Left ventricle myocardium inferior (tissue), 1 donor: ENCODE results near the gene COL11A1. TPM values are rescaled to one million over a fixed set of nuclear protein-coding genes. Genes with fewer than 3 reads are reported as not detected.

Experiments used
- DNase-seq: peaks from one replicate; pipeline ENCODE4 v3.0.0-alpha.2; 2020
- H3K27ac ChIP-seq: fragments of 200-600 bp; replicated peaks from 2 replicates; pipeline ENCODE4 v1.8.0; 2021
- H3K27me3 ChIP-seq: fragments of 200-600 bp; 2 replicates; pipeline ENCODE4 v1.8.0; 2021; ENCODE audit warnings: low read depth
- H3K36me3 ChIP-seq: fragments of 200-600 bp; 2 replicates; pipeline ENCODE4 v1.8.0; 2021
- H3K4me1 ChIP-seq: fragments of 200-600 bp; 2 replicates; pipeline ENCODE4 v1.8.0; 2021
- H3K4me3 ChIP-seq: fragments of 200-600 bp; 2 replicates; pipeline ENCODE4 v1.8.0; 2021; ENCODE audit warnings: mild to moderate bottlenecking, moderate library complexity
- H3K9me3 ChIP-seq: fragments of 200-600 bp; replicated peaks from 2 replicates; pipeline ENCODE4 v1.8.0; 2021
- intact Hi-C: fragments of 100-400 bp; cut with micrococcal nuclease; formaldehyde crosslinking; loops from one replicate; pipeline ENCODE4 v1.11.0; 2022
- total RNA-seq: library from RNA; stranded (reverse); fragmentation: NEBNext Ultra II Directional; extraction: Animal tissue kit (Norgen Biotek cat#: 25700); gene quantifications from one replicate; pipeline ENCODE4 v1.2.1, GENCODE V29; 2021
- TF ChIP-seq, protein P1 (sequence below): fragments of 200-600 bp; IDR thresholded peaks from 2 replicates; pipeline ENCODE4 v1.8.0; 2021; ENCODE audit warnings: antibody characterized with exemption, mild to moderate bottlenecking, borderline replicate concordance
- donor health status: DM: no; HTN: yes; CAD: no; lungs with severe emphysema.

The COL11A1 gene
- total RNA-seq, 1 donor from 2014 or later = not detected

DNA sequence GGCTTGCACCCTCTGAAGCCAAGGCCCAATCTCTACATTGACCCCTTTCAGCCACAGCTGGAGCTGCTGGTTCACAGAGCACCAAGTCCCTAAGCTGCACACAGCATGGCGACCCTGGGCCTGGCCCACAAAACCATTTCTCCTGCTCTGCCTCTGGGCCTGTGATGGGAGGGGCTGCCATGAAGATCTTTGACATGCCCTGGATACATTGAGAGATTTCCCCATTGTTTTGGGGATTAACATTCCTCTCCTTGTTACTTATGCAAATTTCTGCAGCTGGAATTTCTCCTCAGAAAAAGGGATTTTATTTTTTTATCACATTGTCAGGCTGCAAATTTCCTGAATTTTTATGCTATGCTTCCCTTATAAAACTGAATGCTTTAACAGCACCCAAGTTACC is 235.8 kb downstream of the COL11A1 start:
- H3K27me3 ChIP-seq = no peaks in the 10 kb centered on the region
- H3K27ac ChIP-seq = no peak overlapping the region
- peaks cover 42% of the 10 kb centered on the region for H3K9me3 ChIP-seq
- H3K4me1 ChIP-seq = no peaks in the 10 kb centered on the region
- no peak for DNase-seq
- TF ChIP-seq, protein P1, sequence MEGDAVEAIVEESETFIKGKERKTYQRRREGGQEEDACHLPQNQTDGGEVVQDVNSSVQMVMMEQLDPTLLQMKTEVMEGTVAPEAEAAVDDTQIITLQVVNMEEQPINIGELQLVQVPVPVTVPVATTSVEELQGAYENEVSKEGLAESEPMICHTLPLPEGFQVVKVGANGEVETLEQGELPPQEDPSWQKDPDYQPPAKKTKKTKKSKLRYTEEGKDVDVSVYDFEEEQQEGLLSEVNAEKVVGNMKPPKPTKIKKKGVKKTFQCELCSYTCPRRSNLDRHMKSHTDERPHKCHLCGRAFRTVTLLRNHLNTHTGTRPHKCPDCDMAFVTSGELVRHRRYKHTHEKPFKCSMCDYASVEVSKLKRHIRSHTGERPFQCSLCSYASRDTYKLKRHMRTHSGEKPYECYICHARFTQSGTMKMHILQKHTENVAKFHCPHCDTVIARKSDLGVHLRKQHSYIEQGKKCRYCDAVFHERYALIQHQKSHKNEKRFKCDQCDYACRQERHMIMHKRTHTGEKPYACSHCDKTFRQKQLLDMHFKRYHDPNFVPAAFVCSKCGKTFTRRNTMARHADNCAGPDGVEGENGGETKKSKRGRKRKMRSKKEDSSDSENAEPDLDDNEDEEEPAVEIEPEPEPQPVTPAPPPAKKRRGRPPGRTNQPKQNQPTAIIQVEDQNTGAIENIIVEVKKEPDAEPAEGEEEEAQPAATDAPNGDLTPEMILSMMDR = no peak
- H3K36me3 ChIP-seq = no peaks in the 10 kb centered on the region
- no peak overlapping the region for H3K4me3 ChIP-seq
- intact Hi-C loops = no loop called here

DNA sequence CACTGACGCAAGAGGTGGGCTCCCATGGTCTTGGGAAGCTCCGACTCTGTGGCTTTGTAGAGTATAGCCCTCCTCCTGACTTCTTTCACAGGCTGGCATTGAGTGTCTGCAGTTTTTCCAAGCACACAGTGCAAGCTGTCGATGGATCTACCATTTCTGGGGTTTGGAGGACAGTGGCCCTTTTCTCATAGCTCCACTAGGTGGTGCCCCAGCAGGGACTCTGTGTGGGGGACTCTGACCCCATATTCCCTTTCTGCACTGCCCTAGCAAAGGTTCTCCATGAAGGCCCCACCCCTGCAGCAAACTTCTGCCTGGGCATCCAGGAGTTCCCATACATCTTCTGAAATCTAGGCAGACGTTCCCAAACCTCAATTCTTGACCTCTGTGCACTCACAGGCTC is 236.2 kb downstream of the COL11A1 start:
- H3K4me1 ChIP-seq = no peaks in the 10 kb centered on the region
- DNase-seq = no peak
- intact Hi-C loops = no loop called here
- H3K4me3 ChIP-seq = no peak overlapping the region
- no peak overlapping the region for H3K27ac ChIP-seq
- no peaks in the 10 kb centered on the region for H3K27me3 ChIP-seq
- H3K36me3 ChIP-seq = no peaks in the 10 kb centered on the region
- H3K9me3 ChIP-seq = peaks cover 42% of the 10 kb centered on the region
- TF ChIP-seq, protein P1 = no peak

DNA sequence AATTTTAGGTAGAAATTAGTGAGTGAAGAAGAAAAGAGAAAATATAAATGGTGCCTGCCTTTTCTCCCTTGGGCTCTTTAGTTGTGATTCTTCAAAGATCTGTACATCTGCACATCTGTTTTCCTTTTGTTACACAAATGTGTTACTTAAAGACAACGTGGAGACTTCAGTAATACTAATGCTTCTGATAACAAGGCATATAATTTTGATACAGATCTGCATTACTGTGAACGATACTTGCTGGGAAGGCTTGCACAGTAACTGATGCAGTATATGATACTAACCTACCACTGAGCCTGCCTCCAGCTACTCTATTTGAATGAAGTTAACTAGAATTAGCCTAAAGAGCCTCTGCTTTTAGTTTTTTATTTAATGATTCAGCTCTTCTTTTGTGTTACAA is 244.6 kb downstream of the COL11A1 start:
- H3K36me3 ChIP-seq = no peaks in the 10 kb centered on the region

DNA sequence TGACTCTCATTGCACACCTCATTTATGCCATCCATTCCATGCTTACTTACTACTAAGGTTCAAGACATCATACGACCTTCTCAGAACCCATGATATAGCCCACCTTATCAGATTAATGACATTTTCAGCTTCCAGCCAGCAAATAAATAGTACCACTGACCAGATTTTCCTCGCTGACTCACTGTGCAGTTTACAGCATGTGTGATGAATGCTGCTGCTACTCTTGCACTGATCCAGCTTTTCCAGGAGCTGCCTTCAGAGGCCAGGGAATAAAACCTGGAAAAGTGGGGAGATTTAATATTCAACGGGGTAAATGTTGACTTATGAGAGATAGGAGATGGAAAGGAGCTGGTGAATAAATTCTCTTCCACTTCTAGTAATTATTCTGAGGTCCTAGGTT is 247.1 kb downstream of the COL11A1 start:
- H3K36me3 ChIP-seq = no peaks in the 10 kb centered on the region
- H3K9me3 ChIP-seq = peaks cover 10% of the 10 kb centered on the region
- DNase-seq = no peak
- no peak overlapping the region for H3K27ac ChIP-seq
- H3K27me3 ChIP-seq = no peaks in the 10 kb centered on the region
- TF ChIP-seq, protein P1 = no peak
- H3K4me3 ChIP-seq = no peak overlapping the region
- intact Hi-C loops = no loop called here
- H3K4me1 ChIP-seq = no peaks in the 10 kb centered on the region

More for the DNA sequence above, 244.6 kb downstream of the COL11A1 start:
- Histone ChIP-seq H3K9me3 (peaks cover 9% of the 10 kb centered on the region), H3K4me3 (no peak overlapping the region), H3K4me1 (no peaks in the 10 kb centered on the region), H3K27me3 (no peaks in the 10 kb centered on the region), H3K27ac (no peak overlapping the region)
- TF ChIP-seq, protein P1 = no peak
- DNase-seq = no peak
- intact Hi-C loops = no loop called here

DNA sequence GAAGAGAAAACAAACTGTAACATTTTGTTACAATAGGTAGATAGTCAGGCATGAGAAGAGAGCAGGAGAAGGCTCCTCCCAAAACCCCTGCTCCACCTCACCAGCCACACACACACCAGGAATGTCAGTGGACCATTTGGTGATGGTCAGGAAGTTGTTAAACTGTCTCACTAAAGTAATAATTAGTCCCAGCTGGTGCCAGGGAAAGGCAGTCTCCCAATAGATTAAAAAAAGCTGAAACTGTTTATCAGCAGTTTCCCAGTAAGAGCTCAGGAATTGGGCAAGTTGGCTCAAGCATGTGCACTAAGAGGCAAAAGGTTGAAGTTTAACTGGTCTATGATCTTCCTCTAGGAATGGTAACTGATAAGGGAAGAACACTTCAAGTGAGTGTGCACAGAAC is 249.6 kb downstream of the COL11A1 start:
- DNase-seq = no peak
- Histone ChIP-seq H3K4me3 (no peak overlapping the region), H3K27ac (no peak overlapping the region), H3K27me3 (no peaks in the 10 kb centered on the region), H3K4me1 (no peaks in the 10 kb centered on the region), H3K36me3 (no peaks in the 10 kb centered on the region), H3K9me3 (peaks cover 36% of the 10 kb centered on the region)
- TF ChIP-seq, protein P1 = no peak
- intact Hi-C loops = no loop called here

DNA sequence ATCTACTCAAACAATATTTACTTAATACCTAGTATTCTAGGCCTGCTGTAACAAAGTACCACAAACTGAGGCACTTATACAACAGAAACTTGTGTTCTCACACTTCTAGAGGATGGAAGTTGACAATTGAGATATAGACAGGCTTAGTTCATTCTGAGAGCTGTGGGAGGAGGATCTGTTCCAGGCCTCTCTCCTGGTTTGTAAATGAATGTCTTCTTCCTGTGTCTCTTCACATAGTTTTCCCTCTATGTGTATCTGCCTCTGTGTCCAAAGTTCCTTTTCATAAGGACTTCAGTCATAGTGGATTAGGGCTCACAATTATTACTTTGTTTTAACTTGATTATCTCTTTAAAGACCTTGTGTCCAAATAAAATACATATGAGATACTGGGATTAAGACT is 251.1 kb downstream of the COL11A1 start:
- no peak overlapping the region for H3K27ac ChIP-seq
- no peaks in the 10 kb centered on the region for H3K4me1 ChIP-seq
- no peak overlapping the region for H3K4me3 ChIP-seq
- H3K27me3 ChIP-seq = no peaks in the 10 kb centered on the region
- H3K36me3 ChIP-seq = no peaks in the 10 kb centered on the region
- TF ChIP-seq, protein P1 = no peak
- H3K9me3 ChIP-seq = peaks cover 38% of the 10 kb centered on the region
- DNase-seq = no peak
- intact Hi-C loops = no loop called here
